ENCODE data around the gene TRIM13.
"Not testable (repeated sequence)": the region's sequence is repeated elsewhere in the genome, so short reads cannot be mapped to it uniquely, and the experiment has no call there.

TRIM13 gene

DNA sequence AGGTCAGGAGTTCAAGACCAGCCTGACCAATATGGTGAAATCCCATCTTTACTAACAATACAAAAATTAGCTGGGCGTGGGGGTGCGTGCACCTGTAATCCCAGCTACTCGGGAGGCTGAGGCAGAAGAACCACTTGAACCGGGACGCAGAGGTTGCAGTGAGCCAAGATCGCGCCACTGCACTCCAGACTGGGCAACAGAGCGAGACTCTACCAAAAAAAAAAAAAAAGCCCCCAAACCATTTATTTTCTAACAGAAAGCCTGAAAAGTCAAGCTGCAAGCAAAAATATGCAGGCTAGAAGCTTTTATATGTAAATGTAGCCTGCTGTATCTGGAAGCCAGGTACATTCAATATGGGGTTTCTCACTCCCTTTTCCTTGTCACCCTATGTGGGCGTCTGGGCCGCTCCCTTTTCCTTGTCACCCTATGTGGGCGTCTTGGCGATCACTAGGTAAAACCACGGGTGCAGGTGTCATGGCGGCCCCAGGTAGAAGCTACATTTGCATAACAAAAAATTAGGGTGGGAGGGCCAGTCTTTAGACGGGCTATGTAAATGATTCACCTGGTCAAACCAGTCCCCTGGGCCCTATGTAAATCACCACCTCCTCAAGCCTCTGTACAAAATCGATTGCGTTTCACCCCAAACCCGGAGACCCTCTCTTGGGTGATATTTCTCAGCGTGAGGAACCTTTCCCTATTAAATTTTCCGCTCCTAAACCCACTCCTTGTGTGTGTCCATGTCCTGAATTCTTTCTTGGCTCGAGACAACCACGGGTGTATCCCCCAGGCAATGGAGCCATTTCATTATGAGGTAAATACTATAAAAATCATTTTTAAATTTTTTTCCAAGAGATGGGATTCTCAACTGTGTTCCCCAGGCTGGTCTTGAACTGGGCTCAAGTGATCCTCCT, 2.1 kb downstream of the TRIM13 start:
- no peak for DNase-seq

- DNase-seq, result no peak
Measured at GRCh38 chr13:50001287-50001686, 4.4 kb downstream of the TRIM13 start.

- DNase-seq, result no peak
Measured at GRCh38 chr13:50006426-50007135, 9.7 kb downstream of the TRIM13 start.

GRCh38 chr13:50011461-50011860, 14.6 kb downstream of the TRIM13 start:
- no peak for DNase-seq

- no peak for DNase-seq
Measured at GRCh38 chr13:50012396-50013169, 15.7 kb downstream of the TRIM13 start.

GRCh38 chr13:50014386-50014785, 17.5 kb downstream of the TRIM13 start:
- DNase-seq, result no peak

- no peak for DNase-seq
Measured at GRCh38 chr13:50015258-50015657, 18.4 kb downstream of the TRIM13 start, which contains the start of gene KCNRG. KCNRG (plus strand) TSS chr13:50015444; CDS start chr13:50015494, 50 bp downstream.

GRCh38 chr13:50015750-50016149, 18.9 kb downstream of the TRIM13 start:
- DNase-seq, result no peak

GRCh38 chr13:50016444-50016843, 19.6 kb downstream of the TRIM13 start:
- DNase-seq, result no peak

DNA sequence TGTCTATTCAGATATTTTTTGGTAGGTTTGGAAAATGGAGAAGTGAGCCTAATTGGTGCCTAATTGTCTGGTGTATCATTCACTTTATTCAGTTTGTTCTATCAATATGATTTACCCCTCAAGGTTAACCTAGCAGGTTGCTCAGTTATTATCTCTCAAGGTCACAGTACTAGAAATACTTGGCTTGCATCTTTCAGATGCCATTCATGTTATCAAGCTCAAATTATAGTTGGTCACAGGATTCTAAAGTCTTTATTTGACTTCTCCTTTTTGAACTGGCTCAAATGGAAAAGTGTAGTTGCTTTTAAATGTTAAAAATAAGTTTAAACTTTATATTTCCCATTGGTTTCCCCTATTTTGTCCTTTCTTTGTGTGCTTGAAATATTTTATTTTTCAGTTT, 21.0 kb downstream of the TRIM13 start:
- no peak for DNase-seq

GRCh38 chr13:50025436-50025835, 28.6 kb downstream of the TRIM13 start:
- DNase-seq, result no peak

- DNase-seq, result no peak
Measured at GRCh38 chr13:50026788-50027473, 30.1 kb downstream of the TRIM13 start.

- DNase-seq, result no peak
Measured at GRCh38 chr13:50030315-50030714, 33.5 kb downstream of the TRIM13 start.

GRCh38 chr13:50033725-50034124, 36.9 kb downstream of the TRIM13 start:
- no peak for DNase-seq

- no peak for DNase-seq
Measured at GRCh38 chr13:50037788-50038187, 40.9 kb downstream of the TRIM13 start.

DNA sequence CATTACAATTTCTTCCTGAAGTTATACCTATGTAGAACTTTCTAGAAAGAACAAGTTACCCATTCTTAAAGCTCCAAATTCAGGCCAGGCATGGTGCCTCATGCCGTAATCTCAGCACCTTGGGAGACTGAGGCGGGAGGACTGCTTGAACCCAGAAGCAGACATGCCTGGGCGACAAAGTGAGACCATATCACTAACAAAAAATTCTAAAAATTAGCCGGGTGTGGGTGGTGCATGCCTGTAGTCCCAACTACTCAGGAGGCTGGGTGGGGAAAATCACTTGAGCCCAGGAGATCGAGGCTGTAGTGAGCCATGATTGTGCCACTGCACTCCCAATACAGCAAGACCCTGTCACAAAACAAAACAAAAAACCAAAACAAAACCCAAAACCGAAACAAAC, 41.4 kb downstream of the TRIM13 start:
- no peak for DNase-seq

- no peak for DNase-seq
Measured at GRCh38 chr13:50052478-50052877, 55.6 kb downstream of the TRIM13 start.

- DNase-seq, result no peak
Measured at GRCh38 chr13:50053844-50054243, 57.0 kb downstream of the TRIM13 start.

- no peak for DNase-seq
Measured at GRCh38 chr13:50055454-50055853, 58.6 kb downstream of the TRIM13 start.

- DNase-seq, result no peak
Measured at GRCh38 chr13:50060718-50061117, 63.9 kb downstream of the TRIM13 start.

DNA sequence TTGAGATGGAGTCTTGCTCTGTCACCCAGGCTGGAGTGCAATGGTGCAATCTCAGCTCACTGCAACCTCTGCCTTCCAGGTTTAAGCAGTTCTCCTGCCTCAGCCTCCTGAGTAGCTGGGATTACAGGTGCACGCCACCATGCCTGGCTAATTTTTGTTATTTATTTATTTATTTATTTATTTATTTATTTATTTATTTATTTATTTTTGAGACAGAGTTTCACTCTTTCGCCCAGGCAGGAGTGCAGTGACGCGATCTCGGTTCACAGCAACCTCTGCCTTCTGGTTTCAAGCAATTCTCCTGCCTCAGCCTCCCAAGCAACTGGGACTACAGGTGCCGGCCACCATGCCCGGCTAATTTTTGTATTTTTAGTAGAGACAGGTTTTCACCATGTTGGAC, 65.5 kb downstream of the TRIM13 start:
- DNase-seq, result not testable (repeated sequence)

DNA sequence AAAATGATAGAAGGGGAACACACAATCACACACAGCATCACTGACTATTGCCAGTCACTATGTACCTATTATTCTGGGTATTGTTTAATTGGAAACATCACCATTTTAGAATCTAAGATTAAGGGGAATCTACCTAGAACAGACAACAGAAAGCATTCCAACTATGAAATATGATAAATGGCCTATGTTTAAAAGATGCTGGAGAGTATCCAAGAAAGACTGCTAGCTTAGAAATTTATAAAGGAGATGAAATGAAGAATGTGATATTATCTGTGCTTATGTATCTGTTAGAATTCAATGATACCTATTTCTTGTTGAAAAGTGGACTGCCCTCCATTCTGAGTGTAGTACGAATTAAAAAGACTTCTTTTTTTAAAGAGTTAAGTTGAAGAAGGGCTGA, 68.9 kb downstream of the TRIM13 start:
- DNase-seq, result no peak

Measured in cerebellar nuclear complex (tissue), 1 donor.